PC-9 (cell line): ENCODE measurements around the gene TBC1D8. TPM values are rescaled to one million over a fixed set of nuclear protein-coding genes. Genes with fewer than 3 reads are reported as not detected.

Experiments used
- BruUV-seq: library from RNA; stranded (reverse); fragments of 400-500 nt; replicated peaks from 2 replicates; lab custom pipeline; 2021; lab: Mats Ljungman, UMichigan
- CTCF ChIA-PET: fragments of 300-600 bp; sonication (Branson Sonifier 250); formaldehyde crosslinking; loops from one replicate; lab custom pipeline; 2022; ENCODE audit warnings: antibody characterized with exemption; lab: Charles Lee
- POLR2A ChIA-PET: fragments of 300-600 bp; sonication (Branson Sonifier 250); formaldehyde crosslinking; loops from one replicate; lab custom pipeline; 2022; ENCODE audit warnings: antibody characterized with exemption; ENCODE audit not compliant: unreplicated experiment; lab: Charles Lee
- DNase-seq, 2 experiments: peaks; one replicate each; pipeline versions ENCODE4 v3.0.0 to v3.0.0-alpha.2; 2015 to 2022; ENCODE audit warnings: mixed read lengths in 1 of 2
- H2AFZ ChIP-seq: fragments of 200-600 bp; sonication (generic); 2 replicates; pipeline ENCODE4 v1.8.1; 2017; ENCODE audit warnings: antibody characterized with exemption
- H3F3A ChIP-seq: fragments of 200-600 bp; sonication (generic); 2 replicates; pipeline ENCODE4 v1.8.1; 2017; ENCODE audit warnings: antibody characterized with exemption, mild to moderate bottlenecking, low read depth; ENCODE audit not compliant: insufficient read depth
- H3K27ac ChIP-seq: fragments of 200-600 bp; sonication (generic); 2 replicates; pipeline ENCODE4 v1.6.1; 2016; ENCODE audit warnings: mixed run types
- H3K27me3 ChIP-seq: fragments of 200-600 bp; sonication (generic); 2 replicates; pipeline ENCODE4 v1.6.1; 2016; ENCODE audit warnings: low read depth, mixed run types; ENCODE audit not compliant: insufficient read depth
- H3K36me3 ChIP-seq: fragments of 200-600 bp; sonication (generic); 2 replicates; pipeline ENCODE4 v1.6.1; 2016; ENCODE audit warnings: low read depth, mixed run types
- H3K4me1 ChIP-seq: fragments of 200-600 bp; sonication (generic); replicated peaks from 2 replicates; pipeline ENCODE4 v1.6.1; 2016; ENCODE audit warnings: mixed run types; ENCODE audit not compliant: insufficient read depth
- H3K4me2 ChIP-seq: fragments of 200-600 bp; sonication (generic); 2 replicates; pipeline ENCODE4 v1.6.1; 2017; ENCODE audit warnings: mixed run types
- H3K4me3 ChIP-seq: fragments of 200-600 bp; sonication (generic); 2 replicates; pipeline ENCODE4 v1.6.1; 2016; ENCODE audit warnings: mixed run types
- H3K79me2 ChIP-seq: fragments of 200-600 bp; sonication (generic); 2 replicates; pipeline ENCODE4 v1.6.1; 2017; ENCODE audit warnings: low read depth, mixed run types
- H3K9me2 ChIP-seq: fragments of 200-600 bp; sonication (generic); 2 replicates; pipeline ENCODE4 v1.8.1; 2017; ENCODE audit warnings: mild to moderate bottlenecking; ENCODE audit not compliant: insufficient read depth
- H3K9me3 ChIP-seq: fragments of 200-600 bp; sonication (generic); 2 replicates; pipeline ENCODE4 v1.8.1; 2016; ENCODE audit warnings: low read depth; ENCODE audit not compliant: insufficient read depth
- H4K20me1 ChIP-seq: fragments of 200-600 bp; sonication (generic); 2 replicates; pipeline ENCODE4 v1.8.1; 2017; ENCODE audit not compliant: insufficient read depth
- EZH2 ChIP-seq: fragments of 200-600 bp; sonication (generic); IDR thresholded peaks from 2 replicates; pipeline ENCODE4 v1.8.0; 2017; ENCODE audit warnings: antibody characterized with exemption, low read depth
- intact Hi-C: fragments of 100-400 bp; cut with micrococcal nuclease; formaldehyde crosslinking; loops from one replicate; pipeline ENCODE4 v1.10.0; 2022; ENCODE audit not compliant: unreplicated experiment
- total RNA-seq: library from RNA; stranded (reverse); gene quantifications from 2 replicates; pipeline ENCODE4 v1.2.3, GENCODE V29; 2021
- TF ChIP-seq, protein P1 (sequence below): fragments of 200-600 bp; sonication (generic); conservative IDR thresholded peaks from 2 replicates; pipeline ENCODE4 v1.6.1; 2017; ENCODE audit warnings: mixed run types, antibody characterized with exemption, mild to moderate bottlenecking, moderate library complexity

Gene TBC1D8
- total RNA-seq, 1 experiment from 2014 or later, result 25.2 TPM

DNA sequence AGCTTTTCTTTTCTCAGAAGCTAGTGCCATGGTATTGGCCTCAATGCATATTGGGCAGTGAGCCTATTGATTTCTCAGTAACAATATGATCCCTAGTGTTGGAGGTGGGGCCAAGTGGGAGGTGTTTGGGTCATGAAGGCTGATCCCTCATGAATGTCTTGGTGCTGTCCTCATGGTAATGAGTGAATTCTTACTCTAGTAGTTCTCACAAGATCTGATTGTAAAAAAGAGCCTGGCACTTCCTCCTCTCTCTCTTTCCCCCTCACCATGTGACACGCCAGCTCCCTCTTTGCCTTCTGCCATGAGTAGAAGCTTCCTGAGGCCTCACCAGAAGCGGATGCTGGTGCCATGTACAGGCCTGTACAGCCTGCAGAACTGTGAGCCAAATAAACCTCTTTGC, 12.8 kb upstream of the TBC1D8 start:
- H3K79me2 ChIP-seq, result no peaks in the 10 kb centered on the region
- ChIA-PET CTCF (no interaction called here), POLR2A (interaction anchor here (0.6 kb wide), 1 partner anchor 70 kb away, joined by 3 read pairs; no protein-coding TSS in a partner anchor)
- no peaks in the 10 kb centered on the region for H3K9me2 ChIP-seq
- peaks cover 6% of the 10 kb centered on the region; the same call in 1 of the 2 replicates for H3K4me1 ChIP-seq
- no peak overlapping the region for H3K27ac ChIP-seq
- no TSS peak for BruUV-seq
- no peaks in the 10 kb centered on the region for H3K27me3 ChIP-seq
- no peak overlapping the region for H3K4me3 ChIP-seq
- TF ChIP-seq EZH2, result no peak
- TF ChIP-seq, protein P1, sequence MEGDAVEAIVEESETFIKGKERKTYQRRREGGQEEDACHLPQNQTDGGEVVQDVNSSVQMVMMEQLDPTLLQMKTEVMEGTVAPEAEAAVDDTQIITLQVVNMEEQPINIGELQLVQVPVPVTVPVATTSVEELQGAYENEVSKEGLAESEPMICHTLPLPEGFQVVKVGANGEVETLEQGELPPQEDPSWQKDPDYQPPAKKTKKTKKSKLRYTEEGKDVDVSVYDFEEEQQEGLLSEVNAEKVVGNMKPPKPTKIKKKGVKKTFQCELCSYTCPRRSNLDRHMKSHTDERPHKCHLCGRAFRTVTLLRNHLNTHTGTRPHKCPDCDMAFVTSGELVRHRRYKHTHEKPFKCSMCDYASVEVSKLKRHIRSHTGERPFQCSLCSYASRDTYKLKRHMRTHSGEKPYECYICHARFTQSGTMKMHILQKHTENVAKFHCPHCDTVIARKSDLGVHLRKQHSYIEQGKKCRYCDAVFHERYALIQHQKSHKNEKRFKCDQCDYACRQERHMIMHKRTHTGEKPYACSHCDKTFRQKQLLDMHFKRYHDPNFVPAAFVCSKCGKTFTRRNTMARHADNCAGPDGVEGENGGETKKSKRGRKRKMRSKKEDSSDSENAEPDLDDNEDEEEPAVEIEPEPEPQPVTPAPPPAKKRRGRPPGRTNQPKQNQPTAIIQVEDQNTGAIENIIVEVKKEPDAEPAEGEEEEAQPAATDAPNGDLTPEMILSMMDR, result no peak
- no peak overlapping the region for H3K4me2 ChIP-seq
- H3K9me3 ChIP-seq, result peaks cover 13% of the 10 kb centered on the region; the same call in 1 of the 2 replicates
- no peak overlapping the region for H2AFZ ChIP-seq
- intact Hi-C loops, result no loop called here
- no peaks in the 10 kb centered on the region for H3F3A ChIP-seq
- H4K20me1 ChIP-seq, result no peaks in the 10 kb centered on the region
- no peaks in the 10 kb centered on the region for H3K36me3 ChIP-seq
- no peak for DNase-seq

DNA sequence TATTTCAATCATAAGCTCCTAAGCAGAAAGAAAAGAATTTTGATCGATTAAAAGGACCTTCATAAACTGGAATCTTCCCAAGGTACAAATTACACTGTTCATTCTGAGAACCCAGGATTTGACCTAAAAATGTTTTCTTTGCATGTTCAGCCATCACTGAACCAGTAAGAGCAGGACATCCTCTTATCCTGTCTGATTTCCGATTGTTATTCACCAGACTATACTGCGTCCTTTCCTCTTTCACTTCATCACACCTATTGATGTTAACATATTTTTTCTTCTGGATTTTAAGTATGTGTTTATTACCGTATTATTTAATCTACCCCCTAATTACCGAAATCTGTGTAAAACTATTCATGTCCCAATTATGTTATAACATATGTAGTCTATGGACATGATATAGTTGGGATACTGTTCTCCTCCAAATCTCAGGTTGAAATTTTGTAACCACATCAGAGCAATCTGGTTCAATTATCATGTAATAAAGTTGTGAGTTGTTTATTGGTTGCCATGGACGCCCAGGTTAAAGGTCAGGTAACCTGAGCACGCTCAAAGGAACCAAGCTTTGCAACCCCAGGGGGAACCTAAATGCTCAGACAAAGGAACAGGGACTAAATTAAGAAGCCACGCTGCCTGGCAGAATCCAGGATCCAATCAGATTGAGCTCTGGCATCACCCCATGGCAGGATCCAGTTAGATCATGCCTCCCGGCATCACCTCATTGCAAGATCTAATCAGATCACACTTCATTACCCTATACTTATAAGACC, 11.6 kb upstream of the TBC1D8 start:
- Histone ChIP-seq H3K79me2 (no peaks in the 10 kb centered on the region), H4K20me1 (no peaks in the 10 kb centered on the region), H3K4me1 (peaks cover 6% of the 10 kb centered on the region; the same call in 1 of the 2 replicates), H3K4me2 (no peak overlapping the region), H3F3A (no peaks in the 10 kb centered on the region), H3K9me3 (peaks cover 5% of the 10 kb centered on the region; the same call in 1 of the 2 replicates), H3K36me3 (no peaks in the 10 kb centered on the region), H3K27me3 (no peaks in the 10 kb centered on the region), H3K27ac (no peak overlapping the region), H3K4me3 (no peak overlapping the region), H2AFZ (no peak overlapping the region), H3K9me2 (no peaks in the 10 kb centered on the region)
- POLR2A ChIA-PET, result no interaction called here
- intact Hi-C loops, result no loop called here
- peak in 1 of 2 experiments; percentile 48 for DNase-seq
- no TSS peak for BruUV-seq
- CTCF ChIA-PET, result no interaction called here
- TF ChIP-seq EZH2, result no peak
- TF ChIP-seq, protein P1, result no peak

DNA sequence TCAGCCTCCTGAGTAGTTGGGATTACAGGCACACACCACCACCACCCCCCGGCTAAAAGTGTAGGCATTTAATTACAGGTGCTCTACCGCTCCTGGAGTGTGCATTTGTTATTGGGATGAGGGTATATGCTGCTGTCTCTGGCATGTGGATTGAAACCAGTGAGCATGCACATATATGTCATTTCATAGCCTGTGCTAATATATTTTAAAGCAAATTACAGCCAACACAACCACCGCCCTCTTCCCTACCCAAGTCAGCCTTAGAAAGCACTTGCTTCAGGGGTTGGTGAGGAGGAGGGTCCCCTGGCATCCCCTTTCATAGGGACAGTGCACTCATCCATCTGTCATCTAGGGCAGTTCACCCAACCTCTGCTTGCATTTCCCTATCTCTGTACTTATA, 10.5 kb upstream of the TBC1D8 start:
- BruUV-seq, result no TSS peak
- intact Hi-C loops, result no loop called here
- no peaks in the 10 kb centered on the region for H3K9me3 ChIP-seq
- H3K27me3 ChIP-seq, result no peaks in the 10 kb centered on the region
- no peaks in the 10 kb centered on the region for H4K20me1 ChIP-seq
- peaks cover 6% of the 10 kb centered on the region; the same call in 1 of the 2 replicates for H3K4me1 ChIP-seq
- H3K27ac ChIP-seq, result no peak overlapping the region
- no peaks in the 10 kb centered on the region for H3K9me2 ChIP-seq
- H3F3A ChIP-seq, result no peaks in the 10 kb centered on the region
- no peaks in the 10 kb centered on the region for H3K79me2 ChIP-seq
- TF ChIP-seq EZH2, result no peak
- TF ChIP-seq, protein P1, result no peak
- ChIA-PET POLR2A (no interaction called here), CTCF (no interaction called here)
- DNase-seq, result no peak
- H3K4me3 ChIP-seq, result no peak overlapping the region
- H3K36me3 ChIP-seq, result no peaks in the 10 kb centered on the region
- H3K4me2 ChIP-seq, result no peak overlapping the region
- no peak overlapping the region for H2AFZ ChIP-seq
